Fibroblast of lung (primary cell): Measurements from ENCODE around the gene GRSF1. TPM values are rescaled to one million over a fixed set of nuclear protein-coding genes. Genes with fewer than 3 reads are reported as not detected.

Experiments
- DNase-seq, 2 donors: peaks; one replicate each; pipeline versions ENCODE4 v3.0.0 to v3.0.0-alpha.2; 2010; ENCODE audit warnings: low read depth in 2 of 2
- H2AFZ ChIP-seq: 2 replicates; pipeline ENCODE4 v1.5.1; 2012; ENCODE audit warnings: low read length, control low read depth, inconsistent platforms
- H3K27ac ChIP-seq: 2 replicates; pipeline ENCODE4 v1.5.1; 2011; ENCODE audit warnings: low read length, control low read depth; ENCODE audit not compliant: insufficient read depth
- H3K27me3 ChIP-seq: 2 replicates; pipeline ENCODE4 v1.5.1; 2011; ENCODE audit warnings: mild to moderate bottlenecking, low read length; ENCODE audit not compliant: control insufficient read depth, insufficient read depth
- H3K36me3 ChIP-seq: 2 replicates; pipeline ENCODE4 v1.5.1; 2011; ENCODE audit warnings: low read length; ENCODE audit not compliant: control insufficient read depth, insufficient read depth
- H3K4me1 ChIP-seq: 2 replicates; pipeline ENCODE4 v1.5.1; 2011; ENCODE audit warnings: low read length; ENCODE audit not compliant: control insufficient read depth, insufficient read depth; ENCODE audit errors: extremely low read depth
- H3K4me2 ChIP-seq: 2 replicates; pipeline ENCODE4 v1.5.1; 2011; ENCODE audit warnings: low read length, control low read depth; ENCODE audit not compliant: insufficient read depth; ENCODE audit errors: extremely low read depth
- H3K4me3 ChIP-seq, 4 experiments: fragments of 200-600 bp in 1 of 4; sonication (generic) in 1 of 4; replicated peaks in 1 of 4; 2 replicates each; pipeline ENCODE4 v1.5.1; 2011 to 2016; ENCODE audit warnings: low read length in 4 of 4, low read depth in 3 of 4, mild to moderate bottlenecking in 3 of 4, control low read depth in 2 of 4, inconsistent platforms in 1 of 4, mixed read lengths in 1 of 4; ENCODE audit not compliant: insufficient read depth in 1 of 4; ENCODE audit errors: control extremely low read depth in 1 of 4
- H3K79me2 ChIP-seq: 2 replicates; pipeline ENCODE4 v1.5.1; 2012; ENCODE audit warnings: mild to moderate bottlenecking, low read length, inconsistent platforms; ENCODE audit not compliant: control insufficient read depth, insufficient read depth
- H3K9ac ChIP-seq: 2 replicates; pipeline ENCODE4 v1.5.1; 2011; ENCODE audit warnings: mild to moderate bottlenecking, low read length, control low read depth; ENCODE audit not compliant: insufficient read depth
- H3K9me3 ChIP-seq: 2 replicates; pipeline ENCODE4 v1.5.1; 2012; ENCODE audit warnings: low read depth, low read length; ENCODE audit not compliant: control insufficient read depth, insufficient read depth
- H4K20me1 ChIP-seq: 2 replicates; pipeline ENCODE4 v1.5.1; 2011; ENCODE audit warnings: low read length; ENCODE audit not compliant: control insufficient read depth, insufficient read depth; ENCODE audit errors: extremely low read depth
- CTCF ChIP-seq, 2 donors: IDR thresholded peaks in 1 of 2; conservative IDR thresholded peaks in 1 of 2; 1 replicate in 1 of 2; 2 replicates in 1 of 2; pipeline ENCODE4 v1.5.1; 2011 to 2012; ENCODE audit warnings: low read length in 2 of 2, control low read depth in 1 of 2, inconsistent platforms in 1 of 2, low read depth in 1 of 2, mild to moderate bottlenecking in 1 of 2
- EZH2 ChIP-seq: IDR thresholded peaks from 2 replicates; pipeline ENCODE4 v1.5.1; 2012; ENCODE audit warnings: low read length, control low read depth, mild to moderate bottlenecking; ENCODE audit errors: missing control alignments
- polyA plus RNA-seq, 2 donors: library from polyadenylated mRNA; depleted of rRNA in 1 of 2; stranded (reverse) in 1 of 2; unstranded in 1 of 2; fragments of >200 nt; gene quantifications; 2 replicates each; pipeline ENCODE4 v1.2.1, GENCODE V29; 2011 to 2012; ENCODE audit warnings: missing spikeins in 1 of 2
- total RNA-seq: library from RNA; depleted of rRNA; stranded (reverse); fragments of >200 nt; gene quantifications from 2 replicates; pipeline ENCODE4 v1.2.1, GENCODE V29; 2014

The GRSF1 gene
- total and polyA plus RNA-seq, 2 donors (not counting 1 experiment from before 2014, with no cell fraction given) = 73.3 to 101 TPM

- H4K20me1 ChIP-seq = no peaks in the 10 kb centered on the region
- no peaks in the 10 kb centered on the region for H3K9me3 ChIP-seq
- no peak overlapping the region for H3K4me3 ChIP-seq
- H3K36me3 ChIP-seq = no peaks in the 10 kb centered on the region
- H3K4me2 ChIP-seq = no peak overlapping the region
- DNase-seq = no peak
- no peak overlapping the region for H3K9ac ChIP-seq
- no peaks in the 10 kb centered on the region for H3K79me2 ChIP-seq
- H3K27me3 ChIP-seq = no peaks in the 10 kb centered on the region
- no peaks in the 10 kb centered on the region for H3K4me1 ChIP-seq
- TF ChIP-seq EZH2 (no peak), CTCF (conservative IDR thresholded peaks at IDR 0.05 in 1 of 2, IDR thresholded peaks at IDR 0.05 in 1 of 2; ENCODE audit: low read depth in 1 of 2, low read length in 2 of 2) (no peak)
- H2AFZ ChIP-seq = no peak overlapping the region
- no peak overlapping the region for H3K27ac ChIP-seq
Measured at GRCh38 chr4:70816894-70817293, 22.8 kb downstream of the GRSF1 start.

GRCh38 chr4:70815370-70815769 is 24.3 kb downstream of the GRSF1 start:
- no peaks in the 10 kb centered on the region for H3K4me1 ChIP-seq
- TF ChIP-seq CTCF (conservative IDR thresholded peaks at IDR 0.05 in 1 of 2, IDR thresholded peaks at IDR 0.05 in 1 of 2; ENCODE audit: low read depth in 1 of 2, low read length in 2 of 2) (no peak), EZH2 (no peak)
- no peaks in the 10 kb centered on the region for H3K79me2 ChIP-seq
- no peaks in the 10 kb centered on the region for H3K36me3 ChIP-seq
- no peak overlapping the region for H3K9ac ChIP-seq
- no peak overlapping the region for H3K4me2 ChIP-seq
- H2AFZ ChIP-seq = no peak overlapping the region
- H4K20me1 ChIP-seq = no peaks in the 10 kb centered on the region
- H3K9me3 ChIP-seq = no peaks in the 10 kb centered on the region
- no peak for DNase-seq
- H3K27ac ChIP-seq = no peak overlapping the region
- H3K27me3 ChIP-seq = no peaks in the 10 kb centered on the region
- no peak overlapping the region for H3K4me3 ChIP-seq

GRCh38 chr4:70808151-70808550 is 31.5 kb downstream of the GRSF1 start:
- Histone ChIP-seq H3K9me3 (no peaks in the 10 kb centered on the region), H3K4me2 (no peak overlapping the region), H3K4me3 (no peak overlapping the region)

More at GRCh38 chr4:70808151-70808550, 31.5 kb downstream of the GRSF1 start:
- H3K27ac ChIP-seq = no peak overlapping the region
- TF ChIP-seq EZH2 = no peak
- no peak for TF ChIP-seq CTCF (conservative IDR thresholded peaks at IDR 0.05 in 1 of 2, IDR thresholded peaks at IDR 0.05 in 1 of 2; ENCODE audit: low read depth in 1 of 2, low read length in 2 of 2)
- H3K27me3 ChIP-seq = no peaks in the 10 kb centered on the region
- H3K4me1 ChIP-seq = no peaks in the 10 kb centered on the region
- H3K36me3 ChIP-seq = no peaks in the 10 kb centered on the region
- DNase-seq = no peak
- H2AFZ ChIP-seq = no peak overlapping the region
- no peaks in the 10 kb centered on the region for H4K20me1 ChIP-seq
- no peak overlapping the region for H3K9ac ChIP-seq
- H3K79me2 ChIP-seq = no peaks in the 10 kb centered on the region
